Ovary (tissue), 9 donors: Measurements from ENCODE around the gene MPPED2. TPM values are rescaled to one million over a fixed set of nuclear protein-coding genes. Genes with fewer than 3 reads are reported as not detected.

Source experiments
- DNase-seq, 5 donors: peaks; one replicate each; pipeline ENCODE4 v3.0.0-alpha.2; 2019 to 2020
- H3K27ac ChIP-seq, 2 donors: fragments of 200-600 bp; one replicate each; pipeline versions ENCODE4 v1.5.1 to v1.8.0; 2019 to 2022
- H3K27me3 ChIP-seq: fragments of 200-600 bp; one replicate; pipeline ENCODE4 v1.8.0; 2022
- H3K36me3 ChIP-seq: fragments of 200-600 bp; sonication (generic); one replicate; pipeline ENCODE4 v1.5.1; 2019
- H3K4me1 ChIP-seq: one replicate; pipeline ENCODE4 v1.8.1; 2013; ENCODE audit warnings: mild to moderate bottlenecking, moderate library complexity; ENCODE audit not compliant: insufficient read depth
- H3K4me3 ChIP-seq: fragments of 200-600 bp; sonication (generic); one replicate; pipeline ENCODE4 v1.5.1; 2017
- H3K9me3 ChIP-seq, 2 donors: fragments of 200-600 bp in 1 of 2; sonication (generic) in 1 of 2; one replicate each; pipeline versions ENCODE4 v1.5.1 to v1.8.1; 2013 to 2019; ENCODE audit warnings: mild to moderate bottlenecking in 1 of 2, moderate library complexity in 1 of 2
- CTCF ChIP-seq, 3 donors: fragments of 450-650 bp in 2 of 3; fragments of 200-600 bp in 1 of 3; IDR thresholded peaks; one replicate each; pipeline versions ENCODE4 v1.5.1 to v1.8.0; 2016 to 2022; ENCODE audit warnings: antibody characterized with exemption in 3 of 3, mild to moderate bottlenecking in 1 of 3
- EP300 ChIP-seq: sonication (generic); formaldehyde crosslinking; IDR thresholded peaks from one replicate; pipeline ENCODE4 v1.6.1; 2017; ENCODE audit warnings: antibody characterized with exemption
- POLR2A ChIP-seq: fragments of 450-650 bp; IDR thresholded peaks from one replicate; pipeline ENCODE4 v1.6.1; 2017; ENCODE audit warnings: antibody characterized with exemption, mild to moderate bottlenecking, moderate library complexity
- WGBS, 3 donors: extraction: QIAGEN DNeasy Blood & Tissue Kit in 1 of 3; methylation state at CpG; one replicate each; pipeline versions ENCODE4 v1.1.5 to v1.1.7; 2013 to 2017; 5-methylcytosine and 5-hydroxymethylcytosine counted together
- intact Hi-C, 4 donors: fragments of 100-400 bp; cut with DNase I; formaldehyde crosslinking; loops; one replicate each; pipeline versions ENCODE4 v1.11.0 to v1.15.1; 2022 to 2023
- polyA plus RNA-seq, 2 donors: library from polyadenylated mRNA; stranded (reverse); fragments of 200-250 nt in 1 of 2; fragments of 350-450 nt in 1 of 2; fragmentation: Illumina TruSeq in 1 of 2; extraction: RNeasy Lipid Tissue Mini Kit (QIAGEN cat#74804) in 1 of 2; gene quantifications; one replicate each; pipeline ENCODE4 v1.2.3, GENCODE V29; 2013 to 2014
- total RNA-seq, 7 donors: library from RNA; depleted of rRNA in 2 of 7; stranded (reverse); fragments of >200 nt in 2 of 7; fragmentation: NEBNext Ultra II Directional in 3 of 7; extraction: Animal tissue kit (Norgen Biotek cat#: 25700) in 3 of 7; gene quantifications; one replicate each; pipeline versions ENCODE4 v1.1.0 to v1.2.4, GENCODE V29; 2016 to 2023
- donor health status: DM: no; HTN: no; CAD: no; lungs with moderate emphysema.
- donor health status: DM: no; HTN: no; CAD: no.
- donor health status: Bipolar disorder and iron deficiency.
- donor health status: DM: yes; HTN: yes; CAD: no.
- donor health status: DM: no; HTN: no; CAD: no.
- donor health status: DM: yes; HTN: yes; CAD: no.

The MPPED2 gene
- total and polyA plus RNA-seq, 9 donors, result 0.30 to 10.1 (median 2.9) TPM

- DNase-seq, result no peak
- intact Hi-C loops, result no loop called here
- Histone ChIP-seq H3K4me1 (no peaks in the 10 kb centered on the region), H3K9me3 (no peaks in the 10 kb centered on the region), H3K27ac (no peak overlapping the region), H3K27me3 (no peaks in the 10 kb centered on the region), H3K36me3 (no peaks in the 10 kb centered on the region), H3K4me3 (no peak overlapping the region)
- TF ChIP-seq EP300, result no peak
- no peak for TF ChIP-seq POLR2A
- TF ChIP-seq CTCF (IDR thresholded peaks at IDR 0.05), result no peak
- WGBS, 3 donors, result 61 to 68% (median 63%) methylated on average over 2 of the region's 2 CpGs
Observed at GRCh38 chr11:30445056-30445455, 141.1 kb downstream of the MPPED2 start.

- intact Hi-C loops, result no loop called here
- DNase-seq, result no peak
Observed at GRCh38 chr11:30440510-30440909, 145.6 kb downstream of the MPPED2 start.

GRCh38 chr11:30436801-30437200 is 149.4 kb downstream of the MPPED2 start:
- Histone ChIP-seq H3K9me3 (no peaks in the 10 kb centered on the region), H3K4me3 (no peak overlapping the region), H3K27me3 (no peaks in the 10 kb centered on the region), H3K36me3 (no peaks in the 10 kb centered on the region), H3K27ac (no peak overlapping the region), H3K4me1 (no peaks in the 10 kb centered on the region)
- intact Hi-C loops, result no loop called here
- 83 to 90% (median 86%) methylated on average over 3 of the region's 3 CpGs for WGBS, 3 donors
- no peak for DNase-seq
- TF ChIP-seq CTCF (IDR thresholded peaks at IDR 0.05) (no peak), EP300 (no peak), POLR2A (no peak)

More at GRCh38 chr11:30440510-30440909, 145.6 kb downstream of the MPPED2 start:
- no peak overlapping the region for H3K4me3 ChIP-seq
- no peaks in the 10 kb centered on the region for H3K9me3 ChIP-seq
- H3K4me1 ChIP-seq, result no peaks in the 10 kb centered on the region
- no peaks in the 10 kb centered on the region for H3K27me3 ChIP-seq
- no peak overlapping the region for H3K27ac ChIP-seq
- no peaks in the 10 kb centered on the region for H3K36me3 ChIP-seq
- WGBS, 3 donors, result 79 to 81% (median 79%) methylated on average over 4 of the region's 4 CpGs
- TF ChIP-seq POLR2A (no peak), CTCF (IDR thresholded peaks at IDR 0.05) (no peak)

GRCh38 chr11:30435488-30435887 is 150.7 kb downstream of the MPPED2 start:
- intact Hi-C loops, result no loop called here
- DNase-seq, result no peak
- no peak for TF ChIP-seq POLR2A
- TF ChIP-seq CTCF (IDR thresholded peaks at IDR 0.05), result no peak
- no peak for TF ChIP-seq EP300
- no peak overlapping the region for H3K27ac ChIP-seq
- no peak overlapping the region for H3K4me3 ChIP-seq
- no peaks in the 10 kb centered on the region for H3K27me3 ChIP-seq
- H3K9me3 ChIP-seq, result no peaks in the 10 kb centered on the region
- H3K36me3 ChIP-seq, result no peaks in the 10 kb centered on the region
- no peaks in the 10 kb centered on the region for H3K4me1 ChIP-seq

GRCh38 chr11:30434901-30435300 is 151.3 kb downstream of the MPPED2 start:
- 80 to 84% (median 82%) methylated on average over 3 of the region's 3 CpGs for WGBS, 3 donors
- intact Hi-C loops, result no loop called here

More at GRCh38 chr11:30434901-30435300, 151.3 kb downstream of the MPPED2 start:
- no peak overlapping the region for H3K4me3 ChIP-seq
- no peak for DNase-seq
- no peaks in the 10 kb centered on the region for H3K9me3 ChIP-seq
- no peaks in the 10 kb centered on the region for H3K36me3 ChIP-seq
- H3K27me3 ChIP-seq, result no peaks in the 10 kb centered on the region
- TF ChIP-seq CTCF (IDR thresholded peaks at IDR 0.05), result no peak
- TF ChIP-seq EP300, result no peak
- TF ChIP-seq POLR2A, result no peak
- H3K27ac ChIP-seq, result no peak overlapping the region
- no peaks in the 10 kb centered on the region for H3K4me1 ChIP-seq
